Measurements from ENCODE around the gene NAE1. TPM values are rescaled to one million over a fixed set of nuclear protein-coding genes. Genes with fewer than 3 reads are reported as not detected.
A peak's percentile ranks its signal among the peaks of the same experiment; 100 is the strongest.

Gene NAE1
- total RNA-seq, 1 donor from 2014 or later: 65.0 TPM

GRCh38 chr16:66814734-66815133 is 16.0 kb downstream of the NAE1 start:
- Mint-ChIP-seq H3K4me1 (ENCODE audit: unreplicated experiment) (no peaks in the 10 kb centered on the region), H3K27me3 (ENCODE audit: unreplicated experiment) (no peaks in the 10 kb centered on the region), H3K36me3 (ENCODE audit: unreplicated experiment) (peaks cover 57% of the 10 kb centered on the region), H3K9me3 (ENCODE audit: unreplicated experiment) (no peaks in the 10 kb centered on the region), H3K4me3 (ENCODE audit: unreplicated experiment) (no peak overlapping the region), H3K27ac (ENCODE audit: unreplicated experiment) (no peak overlapping the region)
- DNase-seq (ENCODE audit: extremely low spot score, unreplicated experiment): no peak
- TF ChIP-seq CTCF (IDR thresholded peaks at IDR 0.05): no peak

GRCh38 chr16:66811043-66811442 is 19.7 kb downstream of the NAE1 start:
- no peaks in the 10 kb centered on the region for H3K27me3 Mint-ChIP-seq (ENCODE audit: unreplicated experiment)
- H3K4me1 Mint-ChIP-seq (ENCODE audit: unreplicated experiment): no peaks in the 10 kb centered on the region
- no peaks in the 10 kb centered on the region for H3K9me3 Mint-ChIP-seq (ENCODE audit: unreplicated experiment)
- DNase-seq (ENCODE audit: extremely low spot score, unreplicated experiment): peak; percentile 32
- no peak overlapping the region for H3K27ac Mint-ChIP-seq (ENCODE audit: unreplicated experiment)
- no peak overlapping the region for H3K4me3 Mint-ChIP-seq (ENCODE audit: unreplicated experiment)
- peaks cover 46% of the 10 kb centered on the region for H3K36me3 Mint-ChIP-seq (ENCODE audit: unreplicated experiment)
- no peak for TF ChIP-seq CTCF (IDR thresholded peaks at IDR 0.05)

GRCh38 chr16:66810391-66810790 is 20.4 kb downstream of the NAE1 start:
- no peak for TF ChIP-seq CTCF (IDR thresholded peaks at IDR 0.05)
- no peaks in the 10 kb centered on the region for H3K9me3 Mint-ChIP-seq (ENCODE audit: unreplicated experiment)
- no peak overlapping the region for H3K27ac Mint-ChIP-seq (ENCODE audit: unreplicated experiment)
- no peaks in the 10 kb centered on the region for H3K4me1 Mint-ChIP-seq (ENCODE audit: unreplicated experiment)
- no peak for DNase-seq (ENCODE audit: extremely low spot score, unreplicated experiment)
- H3K4me3 Mint-ChIP-seq (ENCODE audit: unreplicated experiment): no peak overlapping the region
- H3K36me3 Mint-ChIP-seq (ENCODE audit: unreplicated experiment): peaks cover 52% of the 10 kb centered on the region
- H3K27me3 Mint-ChIP-seq (ENCODE audit: unreplicated experiment): no peaks in the 10 kb centered on the region

GRCh38 chr16:66809765-66810164 is 21.0 kb downstream of the NAE1 start:
- Mint-ChIP-seq H3K27ac (ENCODE audit: unreplicated experiment) (no peak overlapping the region), H3K4me1 (ENCODE audit: unreplicated experiment) (no peaks in the 10 kb centered on the region), H3K27me3 (ENCODE audit: unreplicated experiment) (no peaks in the 10 kb centered on the region), H3K36me3 (ENCODE audit: unreplicated experiment) (peaks cover 51% of the 10 kb centered on the region), H3K4me3 (ENCODE audit: unreplicated experiment) (no peak overlapping the region), H3K9me3 (ENCODE audit: unreplicated experiment) (no peaks in the 10 kb centered on the region)
- no peak for TF ChIP-seq CTCF (IDR thresholded peaks at IDR 0.05)
- DNase-seq (ENCODE audit: extremely low spot score, unreplicated experiment): no peak

- no peak for TF ChIP-seq CTCF (IDR thresholded peaks at IDR 0.05)
- no peaks in the 10 kb centered on the region for H3K4me1 Mint-ChIP-seq (ENCODE audit: unreplicated experiment)
- peaks cover 33% of the 10 kb centered on the region for H3K36me3 Mint-ChIP-seq (ENCODE audit: unreplicated experiment)
- H3K27me3 Mint-ChIP-seq (ENCODE audit: unreplicated experiment): no peaks in the 10 kb centered on the region
- no peak overlapping the region for H3K27ac Mint-ChIP-seq (ENCODE audit: unreplicated experiment)
- DNase-seq (ENCODE audit: extremely low spot score, unreplicated experiment): no peak
- H3K4me3 Mint-ChIP-seq (ENCODE audit: unreplicated experiment): no peak overlapping the region
- no peaks in the 10 kb centered on the region for H3K9me3 Mint-ChIP-seq (ENCODE audit: unreplicated experiment)
These were observed 28.6 kb downstream of the NAE1 start for GRCh38 chr16:66802159-66802558.

Measured in osteocyte (in vitro differentiated cells).